GM18505 (cell line): Measurements from ENCODE around the gene NOTUM.
A peak's percentile ranks its signal among the peaks of the same experiment; 100 is the strongest.

Experiments used
- ATAC-seq: cut with Tn5 transposase; IDR thresholded peaks from one replicate; pipeline ENCODE4 v1.9.1; 2021; ENCODE audit not compliant: unreplicated experiment
- POLR2A ChIP-seq: IDR thresholded peaks from 4 replicates; pipeline ENCODE4 v1.6.1; 2011; ENCODE audit warnings: borderline replicate concordance; ENCODE audit not compliant: insufficient read depth, insufficient read length; ENCODE audit errors: extremely low read depth

Gene NOTUM

GRCh38 chr17:81920612-81921536, 40.1 kb downstream of the NOTUM start:
- no peak for TF ChIP-seq POLR2A
- no peak for ATAC-seq

DNA sequence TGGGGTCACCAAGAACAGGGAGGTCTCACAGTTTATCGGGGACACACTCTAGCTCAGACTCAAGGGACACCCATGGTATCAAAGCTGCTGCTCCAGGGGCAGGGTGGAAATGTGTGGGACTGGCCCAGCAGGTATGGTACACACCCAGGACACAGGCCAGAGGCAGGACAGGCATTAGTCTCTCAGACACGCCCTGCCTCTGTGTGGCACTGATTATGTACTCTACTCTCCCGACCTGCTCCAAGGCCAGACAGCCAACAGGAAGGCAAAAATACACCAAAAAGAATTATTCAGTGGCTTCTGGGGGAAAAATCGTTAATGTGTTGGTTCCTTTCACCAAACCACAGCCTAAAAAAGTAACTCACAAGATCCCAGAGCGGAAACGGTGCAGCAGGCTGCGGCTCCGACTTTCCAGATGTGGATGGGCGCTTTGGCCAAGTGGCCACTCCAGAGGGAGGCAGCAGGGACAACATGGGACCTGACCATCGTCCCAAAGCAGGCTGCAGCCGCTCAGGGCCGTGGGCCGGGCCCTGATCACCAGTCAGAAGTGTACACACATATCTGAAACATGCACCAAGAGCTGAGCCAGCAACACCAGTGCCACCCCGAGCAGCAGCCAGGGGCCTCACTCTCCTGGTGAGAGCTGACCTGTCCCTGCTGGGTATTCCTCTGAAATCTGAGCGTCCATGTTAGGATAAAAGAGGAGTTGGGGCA, 42.0 kb downstream of the NOTUM start:
- ATAC-seq: no peak
- no peak for TF ChIP-seq POLR2A

DNA sequence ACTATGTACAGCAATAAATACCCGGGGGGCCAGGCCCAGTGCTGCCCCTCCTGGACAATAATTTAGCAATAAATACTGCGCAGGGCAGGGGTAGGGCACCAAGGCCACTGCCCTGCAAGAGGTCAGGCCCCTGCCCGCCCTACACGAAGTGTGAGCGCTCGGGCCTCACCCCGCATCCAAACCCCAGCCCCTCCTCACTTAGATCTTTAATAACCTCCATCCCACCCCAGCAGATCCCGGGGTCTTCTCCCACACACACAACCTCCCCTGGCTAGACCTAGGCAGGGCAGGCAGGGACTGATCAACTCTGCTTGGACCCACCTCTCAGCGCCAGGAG, 42.7 kb downstream of the NOTUM start:
- peak; percentile 13 for ATAC-seq

- TF ChIP-seq POLR2A: peak; percentile 91
- peak; percentile 68 for ATAC-seq
Measured at GRCh38 chr17:81917565-81918332, 43.2 kb downstream of the NOTUM start, which contains the start of gene SIRT7. TSS of gene SIRT7 (minus strand) at chr17:81918176. CDS start at chr17:81918131, 45 bp downstream.

GRCh38 chr17:81916234-81917001, 44.6 kb downstream of the NOTUM start:
- no peak for ATAC-seq
- TF ChIP-seq POLR2A: no peak

GRCh38 chr17:81915331-81915730, 45.7 kb downstream of the NOTUM start:
- TF ChIP-seq POLR2A: no peak
- no peak for ATAC-seq

DNA sequence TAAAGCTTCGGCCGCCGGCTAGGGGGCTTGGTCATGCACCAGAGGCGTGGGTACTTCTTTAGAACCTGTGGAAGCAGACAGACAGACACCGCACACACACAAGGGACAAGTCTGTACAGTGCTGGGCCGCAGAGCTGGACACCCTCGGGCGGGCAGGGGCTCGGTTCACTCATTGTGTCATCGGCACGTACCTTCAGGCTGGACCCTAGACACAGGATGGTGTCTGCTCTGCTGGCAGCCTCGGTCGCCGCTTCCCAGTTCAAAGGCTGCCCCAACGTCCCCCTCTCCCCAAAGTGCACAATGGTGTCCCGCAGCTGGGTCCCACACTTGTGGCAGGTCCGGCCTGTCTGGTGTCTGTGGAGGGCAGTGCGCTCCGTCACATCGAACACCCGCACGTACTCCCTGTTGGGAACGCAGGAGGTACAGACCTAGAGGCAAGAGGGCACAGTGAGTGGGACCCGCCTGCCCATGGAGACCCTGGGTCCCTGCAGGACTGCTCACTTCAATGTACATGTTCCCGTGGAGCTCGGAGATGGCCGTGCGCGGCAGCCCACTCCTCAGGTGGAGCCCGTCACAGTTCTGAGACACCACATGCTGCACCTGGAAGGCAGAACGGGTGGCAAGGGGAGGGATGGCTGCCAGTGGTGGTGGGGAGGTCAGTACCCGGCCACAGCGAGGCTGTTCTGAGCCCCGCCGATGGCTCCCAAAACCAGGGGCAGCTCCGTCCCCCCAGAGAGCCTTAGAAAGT, 46.7 kb downstream of the NOTUM start:
- no peak for TF ChIP-seq POLR2A
- no peak for ATAC-seq

GRCh38 chr17:81913394-81914102, 47.4 kb downstream of the NOTUM start:
- no peak for ATAC-seq
- no peak for TF ChIP-seq POLR2A

- TF ChIP-seq POLR2A: no peak
Measured at GRCh38 chr17:81912441-81913309, 48.3 kb downstream of the NOTUM start.

DNA sequence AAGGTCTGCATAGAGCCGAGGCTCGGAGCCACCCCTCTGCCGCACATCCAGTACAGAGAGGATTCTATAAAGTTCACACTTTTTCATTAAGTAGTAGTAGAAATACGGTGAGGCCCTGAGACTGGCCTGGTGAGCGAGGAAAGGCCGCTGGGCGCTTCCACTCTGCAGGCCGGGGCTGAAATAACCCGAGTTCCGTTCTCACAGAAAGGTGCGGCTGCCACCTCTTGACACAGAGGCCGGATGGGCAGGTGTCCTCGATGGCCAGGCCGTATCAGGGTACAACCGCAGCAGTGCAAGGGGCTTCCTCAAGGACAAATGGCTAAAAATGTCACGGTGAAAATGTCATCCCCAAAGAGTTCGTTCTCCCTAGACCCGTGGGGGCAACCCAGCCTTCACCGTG, 49.0 kb downstream of the NOTUM start:
- TF ChIP-seq POLR2A: no peak
- no peak for ATAC-seq

More at GRCh38 chr17:81912441-81913309, 48.3 kb downstream of the NOTUM start:
- no peak for ATAC-seq
